GM19240 (cell line): ENCODE data around the gene GABRG3.

Source experiments
- DNase-seq: peaks from one replicate; pipeline ENCODE4 v3.0.0; 2011; ENCODE audit warnings: low spot score; ENCODE audit not compliant: insufficient read length

GABRG3 gene

GRCh38 chr15:27401471-27401870 lies 430.5 kb downstream of the GABRG3 start:
- no peak for DNase-seq

GRCh38 chr15:27408428-27408827 lies 437.4 kb downstream of the GABRG3 start:
- DNase-seq: no peak

GRCh38 chr15:27410996-27411605 lies 440.1 kb downstream of the GABRG3 start:
- no peak for DNase-seq

GRCh38 chr15:27412415-27412814 lies 441.4 kb downstream of the GABRG3 start:
- DNase-seq: no peak

GRCh38 chr15:27414168-27414870 lies 443.3 kb downstream of the GABRG3 start:
- DNase-seq: no peak

- DNase-seq: no peak
Measured at GRCh38 chr15:27418726-27419125, 447.7 kb downstream of the GABRG3 start.

GRCh38 chr15:27422997-27423396 lies 452.0 kb downstream of the GABRG3 start:
- no peak for DNase-seq

- DNase-seq: no peak
Measured at GRCh38 chr15:27426805-27427204, 455.8 kb downstream of the GABRG3 start.

GRCh38 chr15:27427276-27427675 lies 456.3 kb downstream of the GABRG3 start:
- no peak for DNase-seq

- no peak for DNase-seq
Measured at GRCh38 chr15:27428151-27428550, 457.2 kb downstream of the GABRG3 start.

GRCh38 chr15:27429577-27429976 lies 458.6 kb downstream of the GABRG3 start:
- DNase-seq: no peak

GRCh38 chr15:27433604-27434003 lies 462.6 kb downstream of the GABRG3 start:
- no peak for DNase-seq

- DNase-seq: no peak
Measured at GRCh38 chr15:27438403-27439375, 467.7 kb downstream of the GABRG3 start.

- no peak for DNase-seq
Measured at GRCh38 chr15:27441120-27441519, 470.1 kb downstream of the GABRG3 start.

- no peak for DNase-seq
Measured at GRCh38 chr15:27448234-27448633, 477.3 kb downstream of the GABRG3 start.

GRCh38 chr15:27448986-27449385 lies 478.0 kb downstream of the GABRG3 start:
- no peak for DNase-seq

- DNase-seq: no peak
Measured at GRCh38 chr15:27449941-27450340, 479.0 kb downstream of the GABRG3 start.

- no peak for DNase-seq
Measured at GRCh38 chr15:27454281-27455075, 483.5 kb downstream of the GABRG3 start.

- no peak for DNase-seq
Measured at GRCh38 chr15:27456807-27457206, 485.8 kb downstream of the GABRG3 start.

- DNase-seq: no peak
Measured at GRCh38 chr15:27457766-27458165, 486.8 kb downstream of the GABRG3 start.
